ENCODE measurements around the gene SCGB1A1.

Gene SCGB1A1

GRCh38 chr11:62450543-62451240 lies 31.9 kb downstream of the SCGB1A1 start:
- no peak for DNase-seq

- no peak for DNase-seq
These were observed 32.4 kb downstream of the SCGB1A1 start for GRCh38 chr11:62451241-62451621.

GRCh38 chr11:62452261-62452660 lies 33.4 kb downstream of the SCGB1A1 start:
- DNase-seq, result no peak

GRCh38 chr11:62452839-62453468 lies 34.1 kb downstream of the SCGB1A1 start:
- DNase-seq, result no peak

- DNase-seq, result no peak
These were observed 37.8 kb downstream of the SCGB1A1 start for GRCh38 chr11:62456630-62457029.

GRCh38 chr11:62457478-62457877 lies 38.6 kb downstream of the SCGB1A1 start:
- DNase-seq, result no peak

GRCh38 chr11:62458212-62459002 lies 39.6 kb downstream of the SCGB1A1 start:
- no peak for DNase-seq

GRCh38 chr11:62459080-62459479 lies 40.2 kb downstream of the SCGB1A1 start:
- DNase-seq, result no peak

GRCh38 chr11:62461740-62462507 lies 43.1 kb downstream of the SCGB1A1 start:
- peak; percentile 87 for DNase-seq

- no peak for DNase-seq
These were observed 43.7 kb downstream of the SCGB1A1 start for GRCh38 chr11:62462508-62462892.

- peak; percentile 20 for DNase-seq
These were observed 44.3 kb downstream of the SCGB1A1 start for GRCh38 chr11:62463121-62463542.

- DNase-seq, result no peak
These were observed 45.8 kb downstream of the SCGB1A1 start for GRCh38 chr11:62464655-62465054.

GRCh38 chr11:62466444-62466843 lies 47.6 kb downstream of the SCGB1A1 start:
- no peak for DNase-seq

GRCh38 chr11:62468577-62468976 lies 49.7 kb downstream of the SCGB1A1 start:
- DNase-seq, result no peak

GRCh38 chr11:62471603-62472002 lies 52.8 kb downstream of the SCGB1A1 start:
- no peak for DNase-seq

- peak; percentile 74 for DNase-seq
These were observed 53.4 kb downstream of the SCGB1A1 start for GRCh38 chr11:62472063-62472884.
